Stimulated activated CD4-positive, alpha-beta T cell treated with anti-CD3 and anti-CD28 coated beads, Interleukin-2, amount 100 ng/mL, for 24 hours (primary cell): ENCODE data around the gene MORN1.

Experiments
- DNase-seq, 2 donors: peaks; one replicate each; pipeline ENCODE4 v3.0.0-alpha.2; 2020

The MORN1 gene

GRCh38 chr1:2287649-2288048 is 103.7 kb downstream of the MORN1 start:
- DNase-seq, result no peak

- DNase-seq, result no peak
These were observed 104.4 kb downstream of the MORN1 start for GRCh38 chr1:2286923-2287322.

- no peak for DNase-seq
These were observed 106.4 kb downstream of the MORN1 start for GRCh38 chr1:2284932-2285331.

GRCh38 chr1:2283991-2284895 is 107.1 kb downstream of the MORN1 start:
- no peak for DNase-seq

GRCh38 chr1:2283371-2283990 is 107.9 kb downstream of the MORN1 start:
- DNase-seq, result no peak

GRCh38 chr1:2282556-2283270 is 108.6 kb downstream of the MORN1 start:
- DNase-seq, result no peak

GRCh38 chr1:2279817-2280216 is 111.5 kb downstream of the MORN1 start:
- no peak for DNase-seq

GRCh38 chr1:2279210-2279639 is 112.1 kb downstream of the MORN1 start:
- DNase-seq, result no peak

GRCh38 chr1:2278591-2279209 is 112.7 kb downstream of the MORN1 start:
- DNase-seq, result no peak

GRCh38 chr1:2277741-2278488 is 113.4 kb downstream of the MORN1 start:
- DNase-seq, result no peak

GRCh38 chr1:2276803-2277580 is 114.4 kb downstream of the MORN1 start:
- no peak for DNase-seq

GRCh38 chr1:2275796-2276536 is 115.4 kb downstream of the MORN1 start:
- DNase-seq, result no peak

GRCh38 chr1:2274929-2275475 is 116.4 kb downstream of the MORN1 start:
- no peak for DNase-seq

GRCh38 chr1:2274231-2274928 is 117.0 kb downstream of the MORN1 start:
- DNase-seq, result no peak

- no peak for DNase-seq
These were observed 117.8 kb downstream of the MORN1 start for GRCh38 chr1:2273401-2274090.

- DNase-seq, result no peak
These were observed 118.5 kb downstream of the MORN1 start for GRCh38 chr1:2272686-2273400.

- no peak for DNase-seq
These were observed 119.3 kb downstream of the MORN1 start for GRCh38 chr1:2271841-2272655.
